HG02623 (cell line): ENCODE results near the gene GRIN1.

Experiments
- ATAC-seq: cut with Tn5 transposase; IDR thresholded peaks from one replicate; pipeline ENCODE4 v1.9.1; 2021; ENCODE audit warnings: moderate library complexity; ENCODE audit not compliant: unreplicated experiment

The GRIN1 gene

GRCh38 chr9:137145731-137146526 is 7.0 kb downstream of the GRIN1 start:
- no peak for ATAC-seq

DNA sequence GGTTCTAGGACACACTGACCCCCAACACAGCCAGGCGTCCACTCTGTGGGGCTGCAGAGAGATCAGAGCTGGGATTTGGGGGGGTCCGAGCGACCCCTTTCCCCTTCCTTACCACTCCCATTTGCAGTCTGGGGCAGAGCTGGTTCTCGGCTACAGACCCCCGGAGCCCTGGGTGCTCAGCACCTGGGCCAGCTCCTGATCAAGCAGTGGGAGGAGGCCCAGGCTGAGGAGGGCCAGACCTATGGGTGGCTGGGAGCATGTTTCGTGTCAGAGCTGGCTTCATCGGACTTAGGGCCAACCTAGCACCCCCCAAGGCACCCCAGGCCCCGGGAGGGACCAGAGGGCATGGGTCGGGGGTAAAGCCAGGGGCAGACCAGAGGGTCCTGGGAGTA is 7.6 kb downstream of the GRIN1 start:
- ATAC-seq, result no peak

GRCh38 chr9:137147091-137147792 is 8.3 kb downstream of the GRIN1 start:
- ATAC-seq, result no peak

DNA sequence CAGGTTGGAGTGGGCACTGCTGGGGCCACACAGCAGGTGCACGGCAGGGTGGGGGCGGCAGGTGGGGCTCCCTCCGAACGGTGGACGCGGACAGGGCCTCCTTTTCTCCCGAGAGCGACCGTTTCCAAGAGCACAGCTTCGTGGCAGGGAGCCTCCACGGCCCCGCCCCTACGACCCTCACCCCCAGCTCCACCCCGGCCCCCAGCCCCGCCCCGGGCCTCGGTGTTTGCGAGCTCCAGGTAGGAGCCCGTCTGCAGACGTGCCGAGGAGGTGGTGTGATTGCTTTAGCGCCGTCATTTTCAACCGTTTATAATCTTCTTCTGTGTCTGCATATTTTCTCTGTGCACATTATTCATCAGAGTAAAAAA is 8.8 kb downstream of the GRIN1 start:
- no peak for ATAC-seq

DNA sequence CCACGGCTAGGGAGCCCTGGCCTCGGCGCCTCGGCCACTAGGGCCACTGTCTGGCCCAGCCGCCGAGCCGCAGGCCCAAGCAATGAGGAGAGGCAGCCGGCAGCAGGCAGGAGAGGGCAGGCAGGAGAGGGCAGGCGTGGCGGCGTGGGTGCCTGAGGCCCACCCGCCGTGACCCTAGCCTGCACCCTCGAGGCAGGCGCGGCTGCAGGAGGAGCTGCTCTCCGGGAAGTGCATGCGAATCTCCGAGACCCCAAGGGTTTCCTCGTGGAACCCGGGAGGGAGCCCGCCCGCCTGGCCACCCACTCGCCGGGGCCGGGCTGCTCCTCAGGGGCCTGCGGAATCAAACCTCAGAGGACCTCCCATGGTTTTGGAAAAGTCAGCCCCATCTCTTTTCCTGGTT is 9.3 kb downstream of the GRIN1 start:
- ATAC-seq, result no peak

- no peak for ATAC-seq
Measured at GRCh38 chr9:137148661-137149060, 9.7 kb downstream of the GRIN1 start.

GRCh38 chr9:137149363-137149762 is 10.4 kb downstream of the GRIN1 start:
- ATAC-seq, result no peak

DNA sequence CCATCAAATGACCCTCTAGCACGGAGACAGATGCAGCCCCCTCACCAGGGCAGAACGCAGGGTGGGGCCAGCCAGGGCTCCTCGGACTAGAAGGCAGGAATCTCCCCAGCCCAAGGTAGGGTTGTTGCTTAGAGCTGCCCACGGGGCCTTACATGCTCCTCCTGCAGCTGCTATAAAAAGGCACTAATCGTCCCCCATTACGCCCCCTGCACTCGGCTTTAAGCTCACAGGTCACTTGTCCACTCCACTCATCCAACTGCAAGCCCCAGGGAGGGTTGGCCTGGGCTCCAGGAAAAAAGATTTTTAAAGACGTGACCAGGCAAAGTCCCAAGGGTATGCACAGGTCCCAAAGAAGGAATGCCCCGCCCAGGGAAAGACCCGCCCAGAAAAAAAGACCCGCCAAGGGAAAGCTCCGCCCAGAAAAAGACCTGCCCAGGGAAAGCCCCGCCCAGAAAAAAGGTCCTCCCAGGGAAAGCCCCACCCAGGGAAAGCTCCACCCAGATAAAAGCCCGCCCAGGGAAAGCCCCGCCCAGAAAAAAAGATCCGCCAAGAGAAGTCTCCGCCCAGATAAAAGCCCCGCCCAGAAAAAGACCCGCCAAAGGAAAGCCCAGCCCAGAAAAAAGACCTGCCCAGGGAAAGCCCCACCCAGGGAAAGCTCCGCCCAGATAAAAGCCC is 11.1 kb downstream of the GRIN1 start:
- peak; percentile 15 for ATAC-seq

DNA sequence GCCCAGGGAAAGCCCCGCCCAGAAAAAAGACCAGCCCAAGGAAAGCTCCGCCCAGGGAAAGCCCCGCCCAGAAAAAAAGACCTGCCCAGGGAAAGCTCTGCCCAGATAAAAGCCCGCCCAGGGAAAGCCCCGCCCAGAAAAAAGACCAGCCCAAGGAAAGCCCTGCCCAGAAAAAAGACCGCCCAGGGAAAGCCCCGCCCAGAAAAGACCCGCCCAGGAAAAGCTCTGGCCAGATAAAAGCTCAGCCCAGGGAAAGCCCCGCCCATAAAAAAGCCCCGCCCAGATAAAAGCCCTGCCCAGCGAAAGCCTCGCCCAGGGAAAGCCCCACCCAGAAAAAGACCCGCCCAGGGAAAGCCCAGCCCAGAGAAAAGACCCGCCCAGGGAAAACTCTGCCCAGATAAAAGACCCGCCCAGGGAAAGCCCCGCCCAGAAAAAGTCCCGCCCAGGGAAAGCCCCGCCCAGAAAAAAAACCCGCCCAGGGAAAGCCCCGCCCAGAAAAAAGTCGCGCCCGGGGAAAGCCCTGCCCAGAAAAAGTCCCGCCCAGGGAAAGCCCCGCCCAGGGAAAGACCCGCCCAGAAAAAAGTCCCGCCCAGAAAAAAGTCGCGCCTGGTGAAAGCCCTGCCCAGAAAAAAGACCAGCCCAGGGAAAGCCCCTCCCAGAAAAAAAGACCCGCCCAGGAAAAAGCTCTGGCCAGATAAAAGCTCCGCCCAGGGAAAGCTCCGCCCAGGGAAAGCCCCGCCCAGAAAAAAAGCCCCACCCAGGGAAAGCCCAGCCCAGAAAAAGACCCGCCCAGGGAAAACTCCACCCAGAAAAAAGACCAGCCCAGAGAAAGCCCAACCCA is 11.9 kb downstream of the GRIN1 start:
- ATAC-seq, result peak; percentile 43

GRCh38 chr9:137152844-137153405 is 14.0 kb downstream of the GRIN1 start:
- ATAC-seq, result no peak

- ATAC-seq, result no peak
Measured at GRCh38 chr9:137156567-137157375, 17.8 kb downstream of the GRIN1 start.

DNA sequence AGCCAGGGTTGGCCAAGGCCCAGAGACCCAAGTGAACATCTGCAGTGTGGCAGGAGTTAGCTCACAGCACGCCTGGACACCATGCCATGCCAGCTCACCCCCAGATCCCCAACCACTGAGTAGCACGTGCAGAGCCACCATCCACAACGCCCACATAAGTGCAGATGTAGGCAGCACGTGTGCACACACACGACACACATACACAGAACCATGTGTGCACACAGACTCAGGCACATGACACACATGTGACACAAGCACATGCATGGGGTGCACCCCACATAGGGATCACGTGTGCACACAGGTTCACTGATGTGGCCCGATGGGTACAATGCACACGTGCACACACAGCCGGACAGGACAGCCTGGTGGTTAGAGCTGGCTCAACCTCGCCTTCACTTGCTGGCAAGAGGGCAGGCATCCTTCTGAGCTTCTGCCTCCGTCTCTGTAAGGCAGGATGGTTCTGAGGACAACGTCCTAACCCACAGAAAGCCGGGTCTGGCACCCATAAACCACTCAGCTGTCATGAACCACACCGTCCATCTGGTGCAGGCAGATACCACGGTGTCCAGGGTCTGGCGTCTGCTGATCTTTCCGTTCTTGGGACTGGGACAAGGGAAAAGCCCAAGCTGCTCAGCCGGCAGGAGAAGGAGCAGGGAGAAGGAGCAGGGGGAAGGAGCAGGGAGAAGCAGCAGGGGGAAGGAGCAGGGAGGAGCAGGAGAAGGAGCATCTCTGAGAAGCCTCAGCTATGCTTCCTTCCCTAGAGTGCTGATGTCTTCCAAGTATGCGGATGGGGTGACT is 18.9 kb downstream of the GRIN1 start:
- ATAC-seq, result no peak

DNA sequence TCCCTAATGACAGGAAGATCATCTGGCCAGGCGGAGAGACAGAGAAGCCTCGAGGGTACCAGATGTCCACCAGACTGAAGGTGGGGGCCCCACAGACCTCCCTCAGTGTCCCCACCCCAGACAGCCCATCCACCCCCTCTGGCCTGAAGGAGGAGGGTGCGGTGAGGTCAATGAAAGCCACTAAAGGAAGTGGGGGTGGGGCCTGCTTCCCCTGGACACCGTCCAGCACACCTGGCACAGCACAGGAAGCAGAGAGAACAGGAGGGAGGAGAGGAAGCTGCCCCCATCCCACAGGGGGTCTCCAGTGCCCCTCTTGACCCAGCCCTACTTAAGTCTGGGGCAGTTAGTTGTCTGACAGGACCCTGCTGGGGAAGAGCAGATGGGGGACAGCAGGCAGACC is 19.7 kb downstream of the GRIN1 start:
- no peak for ATAC-seq

DNA sequence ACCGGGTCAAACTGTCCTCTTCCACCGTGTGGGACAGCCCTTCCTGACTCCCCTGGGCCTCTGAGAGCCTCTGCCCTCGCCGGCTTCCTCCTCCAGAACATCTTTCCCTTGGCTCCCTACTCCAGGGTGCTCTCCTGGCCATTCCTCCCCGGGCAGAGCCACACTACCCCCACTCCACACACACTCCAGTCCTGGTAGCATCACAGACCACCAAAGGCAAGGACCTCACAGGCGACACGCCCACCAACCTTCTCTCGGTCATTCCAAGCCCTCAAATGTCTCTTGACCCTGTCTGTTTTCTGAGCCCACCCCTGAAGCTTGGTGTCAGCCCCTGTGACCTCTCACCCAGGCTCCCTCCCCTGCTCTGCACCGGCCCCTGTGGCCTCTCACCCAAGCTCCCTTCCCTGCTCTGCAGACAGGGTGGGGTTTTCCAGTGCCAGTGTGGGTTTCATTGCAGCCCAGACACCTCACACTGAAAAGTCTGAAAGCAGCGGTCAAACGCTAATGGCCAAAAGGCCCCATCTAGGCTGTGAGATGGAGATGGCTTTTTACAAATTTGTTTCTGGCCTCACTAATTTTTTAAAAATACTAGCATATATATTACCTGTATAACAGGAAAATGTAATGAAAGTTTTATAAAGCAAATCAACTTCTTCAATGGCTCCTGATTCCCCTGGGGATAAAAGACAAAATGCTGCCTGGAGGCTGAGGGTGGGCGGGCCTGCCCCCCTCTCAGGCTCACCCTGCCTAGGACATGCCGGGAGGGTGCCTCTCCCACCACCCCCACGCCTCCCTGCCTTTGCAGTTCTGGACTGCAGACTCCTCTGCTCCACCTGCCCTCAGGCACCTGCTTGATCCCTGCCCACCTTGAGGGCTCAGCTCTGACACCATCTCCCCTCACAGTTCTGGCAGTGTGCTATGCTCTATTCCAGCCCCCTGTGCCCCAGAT is 20.4 kb downstream of the GRIN1 start:
- no peak for ATAC-seq

- no peak for ATAC-seq
Measured at GRCh38 chr9:137160054-137160425, 21.1 kb downstream of the GRIN1 start.

DNA sequence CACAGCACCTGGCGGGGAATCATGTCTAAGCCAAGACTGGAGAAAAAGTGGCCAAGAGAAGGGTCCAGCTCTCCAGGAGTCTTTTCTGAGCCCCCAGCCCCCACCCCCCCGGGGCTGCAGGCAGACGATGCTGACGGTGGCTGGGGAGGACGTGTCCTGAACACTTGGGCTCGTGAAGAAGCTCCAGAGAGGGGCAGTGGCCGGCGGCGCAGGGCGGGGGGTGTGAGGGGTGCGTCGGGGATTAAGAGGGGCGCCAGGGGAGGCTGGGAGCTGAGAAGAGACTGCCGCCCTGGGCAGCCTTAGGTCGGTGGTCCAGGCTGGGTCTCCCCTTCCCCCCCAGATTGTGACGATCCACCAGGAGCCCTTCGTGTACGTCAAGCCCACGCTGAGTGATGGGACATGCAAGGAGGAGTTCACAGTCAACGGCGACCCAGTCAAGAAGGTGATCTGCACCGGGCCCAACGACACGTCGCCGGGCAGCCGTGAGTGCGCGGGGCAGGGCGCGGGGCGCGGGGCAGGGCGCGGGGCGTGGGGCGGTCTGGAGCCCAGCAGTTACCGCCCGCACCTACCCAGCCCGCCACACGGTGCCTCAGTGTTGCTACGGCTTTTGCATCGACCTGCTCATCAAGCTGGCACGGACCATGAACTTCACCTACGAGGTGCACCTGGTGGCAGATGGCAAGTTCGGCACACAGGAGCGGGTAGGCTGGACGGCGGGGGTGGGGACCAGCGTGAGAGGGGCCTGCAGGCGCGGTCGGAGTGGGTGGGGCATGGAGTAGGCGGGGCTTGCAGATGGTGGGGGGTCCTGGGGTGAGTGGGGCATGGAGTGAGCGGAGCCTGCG is 22.0 kb downstream of the GRIN1 start:
- no peak for ATAC-seq
